ENCODE data around the gene DSCAML1. TPM values are rescaled to one million over a fixed set of nuclear protein-coding genes. Genes with fewer than 3 reads are reported as not detected.

DSCAML1 gene
- total and polyA plus RNA-seq, 10 of the 15 experiments (the other 5 are each of a cell fraction or from before 2014, with no cell fraction given) = 0.03 to 0.18 (median 0.06) TPM; not detected in 1

- TF ChIP-seq SMAD1 (IDR thresholded peaks at IDR 0.05; ENCODE audit: low read depth, partially characterized antibody) (no peak), MTA2 (IDR thresholded peaks at IDR 0.05; ENCODE audit: low read depth) (no peak), FOXK2 (IDR thresholded peaks at IDR 0.05) (no peak), KAT2A (conservative IDR thresholded peaks at IDR 0.05; ENCODE audit: control insufficient read depth, low read depth, low read length) (no peak), EGR1 (IDR thresholded peaks at IDR 0.05; ENCODE audit: borderline replicate concordance in 1 of 2, low read depth in 2 of 2, low read length in 2 of 2) (no peak), NFYB (IDR thresholded peaks at IDR 0.05; ENCODE audit: insufficient read depth, low read depth, low read length) (no peak), CHD1 (IDR thresholded peaks at IDR 0.05; ENCODE audit: low read depth, low read length) (no peak)
Measured at GRCh38 chr11:117454564-117454917, 342.5 kb downstream of the DSCAML1 start (continued).

GRCh38 chr11:117453886-117454563 lies 343.0 kb downstream of the DSCAML1 start:
- FAIRE-seq = no peak
- BruUV-seq (replicated peaks) = no TSS peak
- Histone ChIP-seq H3K4me3 (no peak overlapping the region), H4K20me1 (ENCODE audit: control insufficient read depth, insufficient read depth) (no peaks in the 10 kb centered on the region), H3K9ac (ENCODE audit: control insufficient read depth, insufficient read depth, low read length) (no peak overlapping the region), H3K9me3 (replicated peaks; ENCODE audit: control insufficient read depth, insufficient read depth, low read length) (peaks cover 3% of the 10 kb centered on the region; the same call in 2 of the 3 replicates), H2AFZ (ENCODE audit: control insufficient read depth, low read depth, low read length) (no peak overlapping the region), H3K36me3 (ENCODE audit: control insufficient read depth in 2 of 2, insufficient read depth in 2 of 2, low read length in 1 of 2) (no peaks in the 10 kb centered on the region), H3K27me3 (replicated peaks in 1 of 2; ENCODE audit: control insufficient read depth in 2 of 2, insufficient read depth in 2 of 2, low read length in 1 of 2) (no peaks in the 10 kb centered on the region), H3K4me1 (ENCODE audit: control insufficient read depth, insufficient read depth, low read length) (peaks cover 40% of the 10 kb centered on the region), H3K27ac (ENCODE audit: control insufficient read depth, insufficient read depth) (no peak overlapping the region), H3K4me2 (ENCODE audit: control insufficient read depth, insufficient read depth) (no peak overlapping the region), H3K79me2 (ENCODE audit: control insufficient read depth, insufficient read depth, low read length) (no peaks in the 10 kb centered on the region)
- no peak for DNase-seq (ENCODE audit: low read depth, low spot score)
- 81% methylated on average over 6 of the region's 6 CpGs for WGBS (ENCODE audit: insufficient coverage, insufficient replicate concordance, low lambda C conversion rate, missing lambda C conversion rate)
- in situ Hi-C loops (cut with MboI) (no loop called here), intact Hi-C loops (cut with micrococcal nuclease; ENCODE audit: unreplicated experiment) (no loop called here)
- SMC1A ChIA-PET (ENCODE audit: uncharacterized antibody, unreplicated experiment) = interaction anchor here (0.6 kb wide), 1 partner anchor 10 kb away, joined by 3 read pairs; no protein-coding TSS in a partner anchor
- ATAC-seq = no peak
- TF ChIP-seq MEF2B (IDR thresholded peaks at IDR 0.05; ENCODE audit: partially characterized antibody, poor library complexity, severe bottlenecking) (no peak), CREB1 (IDR thresholded peaks at IDR 0.05; ENCODE audit: low read depth) (no peak), CBFB (IDR thresholded peaks at IDR 0.05; ENCODE audit: low read depth) (no peak), SMARCA5 (IDR thresholded peaks at IDR 0.05) (no peak), STAT3 (IDR thresholded peaks at IDR 0.05; ENCODE audit: low read depth, low read length) (no peak), SPI1 (IDR thresholded peaks at IDR 0.05; ENCODE audit: borderline replicate concordance, insufficient read depth, low read depth, low read length) (no peak), FOXM1 (IDR thresholded peaks at IDR 0.05; ENCODE audit: low read depth, low read length) (no peak), CEBPB (IDR thresholded peaks at IDR 0.05; ENCODE audit: borderline replicate concordance in 1 of 2, low read depth in 2 of 2, low read length in 2 of 2) (no peak), NBN (IDR thresholded peaks at IDR 0.05) (no peak), MTA3 (IDR thresholded peaks at IDR 0.05; ENCODE audit: borderline replicate concordance, low read length) (no peak), BCL11A (IDR thresholded peaks at IDR 0.05; ENCODE audit: low read depth, low read length) (no peak)
- POLR2A ChIA-PET = interaction anchor here (0.6 to 0.7 kb wide), 2 partner anchors 344 to 363 kb away, joined by 3 to 4 read pairs; no protein-coding TSS in a partner anchor
- CTCF ChIA-PET = interaction anchor here (0.9 to 5.7 kb wide), 3 partner anchors 25 to 353 kb away, joined by 5 to 39 read pairs (median 9); no protein-coding TSS in a partner anchor
- RAD21 ChIA-PET (ENCODE audit: unreplicated experiment) = interaction anchor here (2.3 kb wide), 1 partner anchor 28 kb away, joined by 22 read pairs; no protein-coding TSS in a partner anchor

Data from GM12878 (cell line).